SK-N-SH treated with all-trans-retinoic acid at 6 μM for 48 hours (cell line): ENCODE results near the gene ASPDH.

Source experiments
- ATAC-seq: fragments of 200-7000 bp; cut with Tn5 transposase; 3 replicates; pipeline ENCODE4 v1.9.1; 2020; ENCODE audit warnings: mild to moderate bottlenecking, moderate library complexity
- ARNTL ChIP-seq: fragments of 450-650 bp; formaldehyde crosslinking; IDR thresholded peaks from 2 replicates; pipeline ENCODE4 v1.5.0; 2020; ENCODE audit warnings: low read depth, mild to moderate bottlenecking, moderate library complexity, borderline replicate concordance
- BACH2 ChIP-seq: fragments of 250-450 bp; sonication (Bioruptor Pico); IDR thresholded peaks from 2 replicates; pipeline ENCODE4 v1.9.0; 2021; ENCODE audit warnings: mild to moderate bottlenecking, borderline replicate concordance
- CSDC2 ChIP-seq: fragments of 250-450 bp; sonication (Bioruptor Pico); IDR thresholded peaks from 2 replicates; pipeline ENCODE4 v1.5.0; 2020; ENCODE audit warnings: mild to moderate bottlenecking, moderate library complexity
- ESRRG ChIP-seq: fragments of 250-450 bp; sonication (Bioruptor Pico); IDR thresholded peaks from 2 replicates; pipeline ENCODE4 v1.6.1; 2021; ENCODE audit warnings: mild to moderate bottlenecking
- GLIS3 ChIP-seq: fragments of 250-450 bp; sonication (Bioruptor Pico); IDR thresholded peaks from 2 replicates; pipeline ENCODE4 v1.5.0; 2020; ENCODE audit warnings: mild to moderate bottlenecking, moderate library complexity
- ISL1 ChIP-seq: fragments of 250-450 bp; sonication (Bioruptor Pico); IDR thresholded peaks from 2 replicates; pipeline ENCODE4 v2.1.2; 2022; ENCODE audit warnings: mild to moderate bottlenecking, moderate library complexity
- OSR1 ChIP-seq: fragments of 250-450 bp; sonication (Bioruptor Pico); IDR thresholded peaks from 2 replicates; pipeline ENCODE4 v1.8.0; 2022; ENCODE audit warnings: moderate library complexity, mild to moderate bottlenecking, inconsistent platforms
- PPARA ChIP-seq: fragments of 250-450 bp; sonication (Bioruptor Pico); IDR thresholded peaks from 2 replicates; pipeline ENCODE4 v1.5.0; 2020; ENCODE audit warnings: mild to moderate bottlenecking, borderline replicate concordance
- RARB ChIP-seq: fragments of 250-450 bp; sonication (Bioruptor Pico); IDR thresholded peaks from 2 replicates; pipeline ENCODE4 v1.8.0; 2021; ENCODE audit warnings: mild to moderate bottlenecking, moderate library complexity
- SNAI2 ChIP-seq: fragments of 250-450 bp; sonication (Bioruptor Pico); IDR thresholded peaks from 2 replicates; pipeline ENCODE4 v1.5.0; 2020; ENCODE audit warnings: mild to moderate bottlenecking, moderate library complexity
- TCF4 ChIP-seq: fragments of 250-450 bp; sonication (Bioruptor Pico); IDR thresholded peaks from 2 replicates; pipeline ENCODE4 v1.8.0; 2021; ENCODE audit warnings: mild to moderate bottlenecking, moderate library complexity, borderline replicate concordance
- TOX ChIP-seq: fragments of 250-450 bp; sonication (Bioruptor Pico); IDR thresholded peaks from 2 replicates; pipeline ENCODE4 v1.8.0; 2021; ENCODE audit warnings: mild to moderate bottlenecking, moderate library complexity, borderline replicate concordance
- ZC3H10 ChIP-seq: fragments of 250-450 bp; sonication (Bioruptor Pico); IDR thresholded peaks from 2 replicates; pipeline ENCODE4 v1.5.1; 2021; ENCODE audit warnings: mild to moderate bottlenecking, moderate library complexity
- ZFP3 ChIP-seq: fragments of 250-450 bp; sonication (Bioruptor Pico); IDR thresholded peaks from 2 replicates; pipeline ENCODE4 v1.5.0; 2020; ENCODE audit warnings: mild to moderate bottlenecking, moderate library complexity
- ZNF565 ChIP-seq: fragments of 450-650 bp; formaldehyde crosslinking; conservative IDR thresholded peaks from 2 replicates; pipeline ENCODE4 v1.5.0; 2020; ENCODE audit warnings: low read depth, mild to moderate bottlenecking, moderate library complexity
- ZNF70 ChIP-seq: fragments of 450-650 bp; formaldehyde crosslinking; IDR thresholded peaks from 2 replicates; pipeline ENCODE4 v1.5.0; 2020; ENCODE audit warnings: mild to moderate bottlenecking, moderate library complexity
- TF ChIP-seq, protein P1 (sequence below): fragments of 250-450 bp; sonication (Bioruptor Pico); IDR thresholded peaks from 2 replicates; pipeline ENCODE4 v1.5.1; 2021; ENCODE audit warnings: mild to moderate bottlenecking, moderate library complexity
- TF ChIP-seq, protein P2 (sequence below): fragments of 250-450 bp; sonication (Bioruptor Pico); IDR thresholded peaks from 2 replicates; pipeline ENCODE4 v1.8.0; 2021; ENCODE audit warnings: low read depth, mild to moderate bottlenecking, moderate library complexity, borderline replicate concordance
- TF ChIP-seq, protein P3 (sequence below): fragments of 250-450 bp; sonication (Bioruptor Pico); IDR thresholded peaks from 2 replicates; pipeline ENCODE4 v1.8.0; 2020; ENCODE audit warnings: mild to moderate bottlenecking, moderate library complexity, borderline replicate concordance
- TF ChIP-seq, protein P4 (sequence below): fragments of 250-450 bp; sonication (Bioruptor Pico); IDR thresholded peaks from 2 replicates; pipeline ENCODE4 v1.5.0; 2020; ENCODE audit warnings: mild to moderate bottlenecking, moderate library complexity

The ASPDH gene

DNA sequence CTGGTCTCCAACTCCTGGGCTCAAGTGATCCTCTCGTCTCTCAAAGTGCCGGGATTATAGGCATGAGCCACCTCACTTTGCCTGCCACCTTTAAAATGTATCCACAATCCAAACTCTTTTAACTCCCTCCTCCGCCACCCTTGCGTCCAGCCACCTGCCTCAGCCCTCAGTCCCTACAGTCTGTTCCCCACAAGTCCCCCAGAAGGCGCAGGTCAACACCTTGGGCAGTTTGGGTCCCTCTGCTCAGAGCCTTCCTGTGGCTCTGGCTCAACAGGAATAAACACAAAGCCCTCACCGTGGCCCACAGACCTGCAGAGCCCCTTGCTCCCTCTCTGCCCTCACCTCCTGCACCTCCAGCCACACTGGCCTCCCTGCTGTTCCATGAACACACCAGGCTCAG is 44.9 kb downstream of the ASPDH start (continued):
- TF ChIP-seq, protein P1, sequence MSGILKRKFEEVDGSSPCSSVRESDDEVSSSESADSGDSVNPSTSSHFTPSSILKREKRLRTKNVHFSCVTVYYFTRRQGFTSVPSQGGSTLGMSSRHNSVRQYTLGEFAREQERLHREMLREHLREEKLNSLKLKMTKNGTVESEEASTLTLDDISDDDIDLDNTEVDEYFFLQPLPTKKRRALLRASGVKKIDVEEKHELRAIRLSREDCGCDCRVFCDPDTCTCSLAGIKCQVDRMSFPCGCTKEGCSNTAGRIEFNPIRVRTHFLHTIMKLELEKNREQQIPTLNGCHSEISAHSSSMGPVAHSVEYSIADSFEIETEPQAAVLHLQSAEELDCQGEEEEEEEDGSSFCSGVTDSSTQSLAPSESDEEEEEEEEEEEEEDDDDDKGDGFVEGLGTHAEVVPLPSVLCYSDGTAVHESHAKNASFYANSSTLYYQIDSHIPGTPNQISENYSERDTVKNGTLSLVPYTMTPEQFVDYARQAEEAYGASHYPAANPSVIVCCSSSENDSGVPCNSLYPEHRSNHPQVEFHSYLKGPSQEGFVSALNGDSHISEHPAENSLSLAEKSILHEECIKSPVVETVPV: no peak
- TF ChIP-seq, all 23 proteins: peak for 0

DNA sequence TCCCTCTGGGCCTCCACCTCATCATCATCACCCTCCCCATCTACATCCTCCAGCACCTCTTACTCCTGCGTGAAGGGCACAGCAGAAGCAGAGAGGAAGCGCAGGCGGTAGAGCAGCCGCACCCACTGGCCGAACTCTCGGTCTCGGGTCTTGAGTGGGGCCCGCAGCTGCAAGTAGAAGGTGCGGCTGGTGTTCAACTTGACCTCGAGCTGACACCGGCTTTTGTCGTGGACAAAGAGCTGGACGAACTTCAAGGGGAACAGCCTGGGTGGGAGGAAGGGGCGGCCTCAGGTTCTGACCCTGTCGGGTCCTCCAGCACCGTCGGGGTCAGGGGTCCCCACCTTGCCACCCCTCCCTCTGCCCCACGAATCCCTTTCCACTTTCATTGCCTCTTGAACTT is 46.1 kb downstream of the ASPDH start:
- no peak for TF ChIP-seq RARB
- ATAC-seq: no peak

DNA sequence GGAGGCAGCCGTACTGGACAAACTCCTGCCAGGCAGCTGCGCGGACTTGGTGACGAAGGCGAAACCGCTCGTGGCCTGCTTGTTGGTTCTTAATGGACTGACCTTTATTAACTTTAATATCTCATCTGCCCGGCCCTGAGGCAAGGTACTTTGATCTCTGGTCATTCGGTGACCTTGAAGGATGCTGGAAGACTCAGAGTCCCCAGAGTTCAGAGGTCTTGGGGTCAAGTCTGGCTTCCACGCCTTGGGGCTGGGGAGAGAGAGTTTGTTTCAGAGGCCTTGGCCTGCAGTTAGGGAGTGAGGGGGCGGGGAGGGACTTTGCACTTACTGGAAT is 47.0 kb downstream of the ASPDH start:
- TF ChIP-seq ZNF565: no peak
- TF ChIP-seq, protein P2, sequence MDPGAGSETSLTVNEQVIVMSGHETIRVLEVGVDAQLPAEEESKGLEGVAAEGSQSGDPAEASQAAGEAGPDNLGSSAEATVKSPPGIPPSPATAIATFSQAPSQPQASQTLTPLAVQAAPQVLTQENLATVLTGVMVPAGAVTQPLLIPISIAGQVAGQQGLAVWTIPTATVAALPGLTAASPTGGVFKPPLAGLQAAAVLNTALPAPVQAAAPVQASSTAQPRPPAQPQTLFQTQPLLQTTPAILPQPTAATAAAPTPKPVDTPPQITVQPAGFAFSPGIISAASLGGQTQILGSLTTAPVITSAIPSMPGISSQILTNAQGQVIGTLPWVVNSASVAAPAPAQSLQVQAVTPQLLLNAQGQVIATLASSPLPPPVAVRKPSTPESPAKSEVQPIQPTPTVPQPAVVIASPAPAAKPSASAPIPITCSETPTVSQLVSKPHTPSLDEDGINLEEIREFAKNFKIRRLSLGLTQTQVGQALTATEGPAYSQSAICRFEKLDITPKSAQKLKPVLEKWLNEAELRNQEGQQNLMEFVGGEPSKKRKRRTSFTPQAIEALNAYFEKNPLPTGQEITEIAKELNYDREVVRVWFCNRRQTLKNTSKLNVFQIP (CRISPR knock-in tag): no peak
- TF ChIP-seq TOX: no peak
- no peak for TF ChIP-seq BACH2 (CRISPR knock-in tag)
- TF ChIP-seq, all 23 proteins: peak for 0
- no peak for ATAC-seq

DNA sequence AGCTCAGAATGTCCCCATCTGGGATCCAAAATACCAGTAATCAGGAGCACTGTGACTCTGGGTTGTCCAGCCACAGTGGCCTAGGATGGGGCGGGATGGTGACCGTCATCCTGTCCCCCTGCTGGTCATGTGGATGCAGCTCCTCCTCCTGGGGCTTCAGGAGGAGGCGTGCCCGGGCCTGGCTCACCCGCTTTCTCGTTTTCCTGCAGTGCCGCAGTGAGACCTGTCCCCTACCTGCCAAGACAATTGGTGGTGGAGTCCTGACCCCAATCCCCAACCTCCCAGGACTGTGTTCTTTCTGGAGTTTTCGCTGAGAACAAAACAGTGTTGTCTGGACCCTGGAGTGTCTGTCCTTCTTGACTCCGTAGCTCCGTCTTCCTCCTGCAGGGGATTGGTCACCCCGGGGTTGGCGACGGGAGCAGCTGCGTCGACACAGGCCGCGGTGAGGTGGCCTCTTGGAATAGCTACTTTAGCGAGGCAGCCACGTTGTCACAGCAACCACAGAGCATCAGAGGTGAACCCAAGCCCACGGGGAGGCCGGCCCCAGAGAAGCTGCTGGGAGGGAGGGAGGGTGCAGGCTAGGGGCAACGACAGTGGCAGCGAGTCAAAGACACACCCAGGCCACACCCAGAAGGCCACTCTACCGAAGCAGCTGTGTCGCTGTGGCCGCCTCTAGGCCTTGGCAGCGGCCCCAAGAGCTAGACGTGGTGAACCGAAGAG is 47.6 kb downstream of the ASPDH start:
- TF ChIP-seq ESRRG (CRISPR knock-in tag) (no peak), PPARA (CRISPR knock-in tag) (no peak), BACH2 (CRISPR knock-in tag) (no peak), TCF4 (CRISPR knock-in tag) (no peak), CSDC2 (CRISPR knock-in tag) (no peak), OSR1 (no peak), ARNTL (CRISPR knock-in tag) (no peak), SNAI2 (CRISPR knock-in tag) (no peak), ZFP3 (no peak), TOX (no peak), ZNF70 (CRISPR knock-in tag) (no peak), ISL1 (CRISPR knock-in tag) (no peak), ZC3H10 (no peak)
- TF ChIP-seq, protein P1: no peak
- TF ChIP-seq, protein P2 (CRISPR knock-in tag): no peak
- TF ChIP-seq, protein P3, sequence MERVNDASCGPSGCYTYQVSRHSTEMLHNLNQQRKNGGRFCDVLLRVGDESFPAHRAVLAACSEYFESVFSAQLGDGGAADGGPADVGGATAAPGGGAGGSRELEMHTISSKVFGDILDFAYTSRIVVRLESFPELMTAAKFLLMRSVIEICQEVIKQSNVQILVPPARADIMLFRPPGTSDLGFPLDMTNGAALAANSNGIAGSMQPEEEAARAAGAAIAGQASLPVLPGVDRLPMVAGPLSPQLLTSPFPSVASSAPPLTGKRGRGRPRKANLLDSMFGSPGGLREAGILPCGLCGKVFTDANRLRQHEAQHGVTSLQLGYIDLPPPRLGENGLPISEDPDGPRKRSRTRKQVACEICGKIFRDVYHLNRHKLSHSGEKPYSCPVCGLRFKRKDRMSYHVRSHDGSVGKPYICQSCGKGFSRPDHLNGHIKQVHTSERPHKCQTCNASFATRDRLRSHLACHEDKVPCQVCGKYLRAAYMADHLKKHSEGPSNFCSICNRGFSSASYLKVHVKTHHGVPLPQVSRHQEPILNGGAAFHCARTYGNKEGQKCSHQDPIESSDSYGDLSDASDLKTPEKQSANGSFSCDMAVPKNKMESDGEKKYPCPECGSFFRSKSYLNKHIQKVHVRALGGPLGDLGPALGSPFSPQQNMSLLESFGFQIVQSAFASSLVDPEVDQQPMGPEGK (CRISPR knock-in tag): no peak
- ATAC-seq: peak; percentile 24; the same call in 1 of the 3 replicates

DNA sequence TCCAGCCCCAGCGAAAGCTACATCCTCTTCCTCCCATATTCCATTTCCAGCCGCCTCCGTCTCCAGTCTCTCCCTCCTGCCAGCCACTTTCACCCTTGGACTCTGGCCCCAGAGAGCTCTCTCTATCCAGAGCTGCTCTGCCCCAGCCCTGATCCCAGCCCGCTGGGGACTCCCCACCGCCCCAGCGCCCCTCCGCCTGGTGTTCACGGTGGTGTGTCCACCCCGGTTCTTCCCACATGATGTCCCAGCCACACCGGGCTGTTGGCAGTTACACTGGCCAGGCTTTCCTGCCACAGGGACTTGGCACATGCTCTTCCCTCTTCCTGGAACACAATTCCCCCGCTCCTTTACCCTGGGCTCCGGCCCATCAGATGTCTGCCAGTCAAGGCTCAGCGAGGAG is 48.7 kb downstream of the ASPDH start:
- ATAC-seq: no peak
- no peak for TF ChIP-seq ARNTL (CRISPR knock-in tag)
- TF ChIP-seq GLIS3 (CRISPR knock-in tag): no peak
- no peak for TF ChIP-seq ZNF565
- TF ChIP-seq ESRRG (CRISPR knock-in tag): no peak
- TF ChIP-seq, protein P3 (CRISPR knock-in tag): no peak
- no peak for TF ChIP-seq ZC3H10
- TF ChIP-seq SNAI2 (CRISPR knock-in tag): no peak
- TF ChIP-seq, protein P4, sequence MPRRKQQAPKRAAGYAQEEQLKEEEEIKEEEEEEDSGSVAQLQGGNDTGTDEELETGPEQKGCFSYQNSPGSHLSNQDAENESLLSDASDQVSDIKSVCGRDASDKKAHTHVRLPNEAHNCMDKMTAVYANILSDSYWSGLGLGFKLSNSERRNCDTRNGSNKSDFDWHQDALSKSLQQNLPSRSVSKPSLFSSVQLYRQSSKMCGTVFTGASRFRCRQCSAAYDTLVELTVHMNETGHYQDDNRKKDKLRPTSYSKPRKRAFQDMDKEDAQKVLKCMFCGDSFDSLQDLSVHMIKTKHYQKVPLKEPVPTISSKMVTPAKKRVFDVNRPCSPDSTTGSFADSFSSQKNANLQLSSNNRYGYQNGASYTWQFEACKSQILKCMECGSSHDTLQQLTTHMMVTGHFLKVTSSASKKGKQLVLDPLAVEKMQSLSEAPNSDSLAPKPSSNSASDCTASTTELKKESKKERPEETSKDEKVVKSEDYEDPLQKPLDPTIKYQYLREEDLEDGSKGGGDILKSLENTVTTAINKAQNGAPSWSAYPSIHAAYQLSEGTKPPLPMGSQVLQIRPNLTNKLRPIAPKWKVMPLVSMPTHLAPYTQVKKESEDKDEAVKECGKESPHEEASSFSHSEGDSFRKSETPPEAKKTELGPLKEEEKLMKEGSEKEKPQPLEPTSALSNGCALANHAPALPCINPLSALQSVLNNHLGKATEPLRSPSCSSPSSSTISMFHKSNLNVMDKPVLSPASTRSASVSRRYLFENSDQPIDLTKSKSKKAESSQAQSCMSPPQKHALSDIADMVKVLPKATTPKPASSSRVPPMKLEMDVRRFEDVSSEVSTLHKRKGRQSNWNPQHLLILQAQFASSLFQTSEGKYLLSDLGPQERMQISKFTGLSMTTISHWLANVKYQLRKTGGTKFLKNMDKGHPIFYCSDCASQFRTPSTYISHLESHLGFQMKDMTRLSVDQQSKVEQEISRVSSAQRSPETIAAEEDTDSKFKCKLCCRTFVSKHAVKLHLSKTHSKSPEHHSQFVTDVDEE (CRISPR knock-in tag): no peak
- no peak for TF ChIP-seq TOX
- TF ChIP-seq TCF4 (CRISPR knock-in tag): no peak
- no peak for TF ChIP-seq ZNF70 (CRISPR knock-in tag)
